ENCODE measurements around the gene TFB1M. TPM values are rescaled to one million over a fixed set of nuclear protein-coding genes. Genes with fewer than 3 reads are reported as not detected.

Gene TFB1M
- total and polyA plus RNA-seq, 2 donors (not counting 3 experiments of a cell fraction or from before 2014, with no cell fraction given): 12.9 to 35.5 TPM

GRCh38 chr6:155241966-155242365 lies 72.3 kb downstream of the TFB1M start:
- no peak overlapping the region for H2AFZ ChIP-seq (ENCODE audit: low read depth, low read length)
- no peaks in the 10 kb centered on the region for H4K20me1 ChIP-seq (replicated peaks; ENCODE audit: control insufficient read depth, extremely low read depth, insufficient read depth, low read length)
- BruUV-seq (replicated peaks): no TSS peak
- DNase-seq (ENCODE audit: low read depth, low spot score) (no peak), FAIRE-seq (no peak)
- H3K36me3 ChIP-seq (ENCODE audit: control insufficient read depth in 2 of 2, extremely low read depth in 1 of 2, insufficient read depth in 2 of 2, low read length in 2 of 2): peaks cover 3% of the 10 kb centered on the region in 2 experiments
- H3K4me1 ChIP-seq (ENCODE audit: control insufficient read depth, extremely low read depth, insufficient read depth, low read length): no peaks in the 10 kb centered on the region
- H3K27ac ChIP-seq (ENCODE audit: insufficient read depth, low read depth, low read length): no peak overlapping the region
- no peak overlapping the region for H3K4me3 ChIP-seq (replicated peaks in 1 of 3; ENCODE audit: insufficient read depth in 1 of 3, low read depth in 1 of 3, low read length in 3 of 3)
- H3K9me1 ChIP-seq (replicated peaks; ENCODE audit: control insufficient read depth, extremely low read depth, insufficient read depth, low read length): no peaks in the 10 kb centered on the region
- TF ChIP-seq FOS (IDR thresholded peaks at IDR 0.05; ENCODE audit: borderline replicate concordance, insufficient read depth, low read length): no peak
- no peak for TF ChIP-seq MAX (IDR thresholded peaks at IDR 0.05; ENCODE audit: insufficient read depth, insufficient read length)
- no peak for TF ChIP-seq GATA2 (IDR thresholded peaks at IDR 0.05; ENCODE audit: insufficient read depth, insufficient read length, low read depth, low read length)
- TF ChIP-seq POLR2A (IDR thresholded peaks at IDR 0.05; ENCODE audit: low read depth, low read length): no peak
- no peak for TF ChIP-seq EZH2 (IDR thresholded peaks at IDR 0.05; ENCODE audit: borderline replicate concordance, low read depth, low read length, severe bottlenecking)
- no peak for TF ChIP-seq MYC (IDR thresholded peaks at IDR 0.05; ENCODE audit: low read depth, low read length)
- TF ChIP-seq CTCF (IDR thresholded peaks at IDR 0.05; ENCODE audit: extremely low read depth in 1 of 2, insufficient read depth in 1 of 2, low read depth in 1 of 2, low read length in 2 of 2): no peak
- TF ChIP-seq JUN (IDR thresholded peaks at IDR 0.05; ENCODE audit: borderline replicate concordance, insufficient read depth, insufficient read length, low read depth): no peak
- no peak for TF ChIP-seq POLR2AphosphoS5 (IDR thresholded peaks at IDR 0.05; ENCODE audit: insufficient read depth, low read depth, low read length)
- dilution Hi-C loops (cut with MboI; ENCODE audit: extremely low pct_ligation_motif_present, low sequenced_read_pairs): no loop called here
- intact Hi-C loops (cut with micrococcal nuclease): no loop called here
- ChIA-PET POLR2A (no interaction called here), CTCF (interaction anchor here (3.5 kb wide), 1 partner anchor 64 kb away, joined by 16 read pairs; no protein-coding TSS in a partner anchor)
- H3K9me3 ChIP-seq (replicated peaks; ENCODE audit: control insufficient read depth, insufficient read depth, low read length): no peaks in the 10 kb centered on the region
- H3K79me2 ChIP-seq (ENCODE audit: control insufficient read depth, insufficient read depth, low read length): no peaks in the 10 kb centered on the region
- no peak overlapping the region for H3K9ac ChIP-seq (replicated peaks; ENCODE audit: extremely low read depth, insufficient read depth, low read length)
- no peak overlapping the region for H3K4me2 ChIP-seq (ENCODE audit: insufficient read depth, low read length)
- H3K27me3 ChIP-seq (ENCODE audit: control insufficient read depth in 2 of 2, insufficient read depth in 2 of 2, low read length in 2 of 2): no peaks in the 10 kb centered on the region

Data from endothelial cell of umbilical vein (primary cell).